Astrocyte (in vitro differentiated cells and primary cell): Measurements from ENCODE around the gene MTF1. TPM values are rescaled to one million over a fixed set of nuclear protein-coding genes. Genes with fewer than 3 reads are reported as not detected.

ENCODE experiments used
- DNase-seq: peaks from one replicate; pipeline ENCODE4 v3.0.0-alpha.2; 2010; ENCODE audit warnings: low read depth
- FAIRE-seq: peaks from 2 replicates; lab custom pipeline; 2011; peaks lifted over from hg19 to GRCh38; lab: Jason Lieb, UNC
- H2AFZ ChIP-seq: 2 replicates; pipeline ENCODE4 v1.6.0; 2012; ENCODE audit warnings: low read depth, low read length, inconsistent platforms
- H3K27ac ChIP-seq: 2 replicates; pipeline ENCODE4 v1.5.1; 2011; ENCODE audit warnings: low read depth, low read length, inconsistent platforms
- H3K27me3 ChIP-seq: 2 replicates; pipeline ENCODE4 v1.6.0; 2011; ENCODE audit warnings: low read length, inconsistent platforms; ENCODE audit not compliant: insufficient read depth
- H3K36me3 ChIP-seq: 2 replicates; pipeline ENCODE4 v1.5.1; 2011; ENCODE audit warnings: low read length, inconsistent platforms; ENCODE audit not compliant: insufficient read depth
- H3K4me1 ChIP-seq: 2 replicates; pipeline ENCODE4 v1.5.1; 2011; ENCODE audit warnings: low read length, inconsistent platforms; ENCODE audit not compliant: insufficient read depth
- H3K4me2 ChIP-seq: 2 replicates; pipeline ENCODE4 v1.6.0; 2012; ENCODE audit warnings: low read length, inconsistent platforms
- H3K4me3 ChIP-seq: 2 replicates; pipeline ENCODE4 v1.5.1; 2011; ENCODE audit warnings: low read depth, mild to moderate bottlenecking, low read length, inconsistent platforms; ENCODE audit not compliant: insufficient read depth
- H3K79me2 ChIP-seq: 2 replicates; pipeline ENCODE4 v1.6.0; 2012; ENCODE audit warnings: mild to moderate bottlenecking, low read length, inconsistent platforms; ENCODE audit not compliant: insufficient read depth
- H3K9ac ChIP-seq: 2 replicates; pipeline ENCODE4 v1.6.0; 2012; ENCODE audit warnings: mild to moderate bottlenecking, low read length, inconsistent platforms
- H3K9me3 ChIP-seq: 2 replicates; pipeline ENCODE4 v1.5.1; 2012; ENCODE audit warnings: low read depth, mild to moderate bottlenecking, low read length, inconsistent platforms; ENCODE audit not compliant: insufficient read depth
- H4K20me1 ChIP-seq: 2 replicates; pipeline ENCODE4 v1.6.0; 2012; ENCODE audit warnings: low read length, inconsistent platforms; ENCODE audit not compliant: insufficient read depth
- H3K27ac Mint-ChIP-seq: one replicate; pipeline ENCODE4 v1.8.0; 2021; ENCODE audit warnings: mild to moderate bottlenecking, mixed read lengths; ENCODE audit not compliant: unreplicated experiment
- H3K27me3 Mint-ChIP-seq: one replicate; pipeline ENCODE4 v1.8.0; 2021; ENCODE audit warnings: low read depth, mixed read lengths; ENCODE audit not compliant: unreplicated experiment
- H3K36me3 Mint-ChIP-seq: one replicate; pipeline ENCODE4 v1.8.0; 2021; ENCODE audit warnings: low read depth, mixed read lengths; ENCODE audit not compliant: unreplicated experiment
- H3K4me1 Mint-ChIP-seq: one replicate; pipeline ENCODE4 v1.8.0; 2021; ENCODE audit warnings: low read depth, mixed read lengths; ENCODE audit not compliant: unreplicated experiment
- H3K4me3 Mint-ChIP-seq: one replicate; pipeline ENCODE4 v1.8.0; 2021; ENCODE audit warnings: mild to moderate bottlenecking, moderate library complexity, mixed read lengths; ENCODE audit not compliant: unreplicated experiment
- H3K9me3 Mint-ChIP-seq: one replicate; pipeline ENCODE4 v1.8.0; 2021; ENCODE audit warnings: mild to moderate bottlenecking, mixed read lengths; ENCODE audit not compliant: unreplicated experiment
- CTCF ChIP-seq: IDR thresholded peaks from 2 replicates; pipeline ENCODE4 v1.5.1; 2011; ENCODE audit warnings: low read depth, mild to moderate bottlenecking, inconsistent platforms, low read length, moderate library complexity; ENCODE audit not compliant: insufficient read depth
- EZH2 ChIP-seq: IDR thresholded peaks from 2 replicates; pipeline ENCODE4 v1.6.1; 2012; ENCODE audit warnings: mild to moderate bottlenecking, low read length, inconsistent platforms; ENCODE audit not compliant: insufficient read depth
- total RNA-seq: library from RNA; stranded (reverse); gene quantifications from 2 replicates; pipeline ENCODE4 v1.2.1, GENCODE V29; 2021

Gene MTF1
- total RNA-seq, 1 donor from 2014 or later: 16.7 TPM

- H3K9me3 Mint-ChIP-seq: peaks cover 2% of the 10 kb centered on the region
- H3K36me3 Mint-ChIP-seq: peaks cover 16% of the 10 kb centered on the region
- Histone ChIP-seq H2AFZ (no peak overlapping the region), H3K9me3 (no peaks in the 10 kb centered on the region), H3K4me3 (no peak overlapping the region), H4K20me1 (peaks cover 81% of the 10 kb centered on the region), H3K27ac (no peak overlapping the region), H3K79me2 (peaks cover 91% of the 10 kb centered on the region), H3K27me3 (no peaks in the 10 kb centered on the region), H3K4me2 (no peak overlapping the region), H3K36me3 (peaks cover 7% of the 10 kb centered on the region), H3K9ac (no peak overlapping the region), H3K4me1 (no peaks in the 10 kb centered on the region)
- no peak for FAIRE-seq
- H3K4me1 Mint-ChIP-seq: peaks cover 6% of the 10 kb centered on the region
- no peak for DNase-seq
- no peaks in the 10 kb centered on the region for H3K27me3 Mint-ChIP-seq
- no peak for TF ChIP-seq CTCF
- H3K27ac Mint-ChIP-seq: no peak overlapping the region
- H3K4me3 Mint-ChIP-seq: no peak overlapping the region
These were observed 9.9 kb downstream of the MTF1 start for GRCh38 chr1:37849480-37849879.

- Histone ChIP-seq H3K27me3 (no peaks in the 10 kb centered on the region), H3K4me1 (no peaks in the 10 kb centered on the region), H3K27ac (no peak overlapping the region), H4K20me1 (peaks cover 81% of the 10 kb centered on the region), H3K9me3 (no peaks in the 10 kb centered on the region), H3K4me2 (no peak overlapping the region), H3K79me2 (peaks cover 84% of the 10 kb centered on the region), H3K9ac (no peak overlapping the region), H3K36me3 (peaks cover 5% of the 10 kb centered on the region), H3K4me3 (no peak overlapping the region), H2AFZ (no peak overlapping the region)
- DNase-seq (no peak), FAIRE-seq (no peak)
- Mint-ChIP-seq H3K9me3 (no peaks in the 10 kb centered on the region), H3K27ac (no peak overlapping the region), H3K4me3 (no peak overlapping the region), H3K36me3 (peaks cover 4% of the 10 kb centered on the region), H3K27me3 (no peaks in the 10 kb centered on the region), H3K4me1 (peaks cover 6% of the 10 kb centered on the region)
- no peak for TF ChIP-seq CTCF
- no peak for TF ChIP-seq EZH2
These were observed 12.6 kb downstream of the MTF1 start for GRCh38 chr1:37846647-37847339.

GRCh38 chr1:37845786-37846185 lies 13.6 kb downstream of the MTF1 start:
- Mint-ChIP-seq H3K27ac (no peak overlapping the region), H3K9me3 (no peaks in the 10 kb centered on the region), H3K4me3 (no peak overlapping the region), H3K4me1 (peaks cover 6% of the 10 kb centered on the region), H3K36me3 (peaks cover 6% of the 10 kb centered on the region), H3K27me3 (no peaks in the 10 kb centered on the region)
- Histone ChIP-seq H3K4me2 (no peak overlapping the region), H3K36me3 (peaks cover 5% of the 10 kb centered on the region), H3K4me3 (no peak overlapping the region), H3K4me1 (no peaks in the 10 kb centered on the region), H4K20me1 (peaks cover 81% of the 10 kb centered on the region), H3K9ac (no peak overlapping the region), H3K27me3 (no peaks in the 10 kb centered on the region), H2AFZ (no peak overlapping the region), H3K27ac (no peak overlapping the region), H3K79me2 (peaks cover 82% of the 10 kb centered on the region), H3K9me3 (no peaks in the 10 kb centered on the region)
- TF ChIP-seq EZH2 (no peak), CTCF (no peak)
- FAIRE-seq (no peak), DNase-seq (no peak)
